Suprapubic skin (tissue), 4 donors: ENCODE data around the gene INTS11.

Experiments
- CTCF ChIP-seq, 2 donors: fragments of 200-600 bp in 1 of 2; fragments of 450-650 bp in 1 of 2; sonication (generic) in 1 of 2; IDR thresholded peaks; one replicate each; pipeline ENCODE4 v1.5.1; 2016 to 2019; ENCODE audit warnings: antibody characterized with exemption in 2 of 2, mild to moderate bottlenecking in 1 of 2, moderate library complexity in 1 of 2
- EP300 ChIP-seq: sonication (generic); formaldehyde crosslinking; IDR thresholded peaks from one replicate; pipeline ENCODE4 v1.6.1; 2017; ENCODE audit warnings: antibody characterized with exemption
- POLR2A ChIP-seq, 2 donors: fragments of 450-650 bp; IDR thresholded peaks; one replicate each; pipeline ENCODE4 v1.6.1; 2017; ENCODE audit warnings: antibody characterized with exemption in 2 of 2, mild to moderate bottlenecking in 2 of 2, moderate library complexity in 2 of 2
- POLR2AphosphoS5 ChIP-seq, 3 donors: sonication (generic); formaldehyde crosslinking; IDR thresholded peaks; one replicate each; pipeline ENCODE4 v1.6.1; 2017; ENCODE audit warnings: antibody characterized with exemption in 3 of 3

DNA sequence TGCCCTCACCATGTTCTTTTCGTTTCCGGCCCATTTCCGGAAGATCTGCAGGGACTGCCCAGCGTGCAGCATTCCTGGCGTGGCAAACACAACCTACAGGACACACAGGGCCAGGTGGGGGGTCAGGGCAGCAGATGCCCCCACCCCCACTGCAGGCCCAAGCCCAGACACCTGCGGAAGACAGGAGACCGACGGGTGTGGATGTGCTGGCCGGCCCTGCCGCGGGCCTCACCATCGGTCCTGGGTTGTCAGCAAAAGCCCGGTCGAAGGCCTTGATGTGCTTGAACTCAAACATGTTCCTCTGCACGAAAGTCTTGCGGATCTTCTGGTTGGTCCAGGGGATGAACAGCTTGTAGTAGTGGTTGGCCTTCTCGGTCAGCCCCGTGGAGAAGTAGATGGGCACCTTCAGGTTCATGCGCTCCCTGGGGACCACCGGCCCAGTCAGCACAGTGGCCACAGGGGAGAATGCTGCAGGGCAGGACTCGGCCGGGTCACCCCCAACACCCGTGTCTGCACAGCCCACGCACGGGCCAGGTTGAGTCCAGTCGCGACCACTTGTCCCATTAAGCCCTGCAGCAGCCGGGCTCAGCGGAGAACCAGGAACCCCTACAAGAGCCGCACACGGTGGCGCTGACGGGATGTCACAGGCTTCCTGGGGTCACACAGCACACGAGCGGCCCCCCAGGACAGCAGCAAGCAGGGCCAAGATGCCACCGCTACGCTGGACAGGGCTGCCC lies 10.8 kb downstream of the INTS11 start:
- TF ChIP-seq CTCF (IDR thresholded peaks at IDR 0.05) (no peak), POLR2A (IDR thresholded peaks at IDR 0.05) (no peak), POLR2AphosphoS5 (IDR thresholded peaks at IDR 0.05) (no peak), EP300 (no peak)
